ENCODE measurements around the gene ATG7.
A peak's percentile ranks its signal among the peaks of the same experiment; 100 is the strongest.

Gene ATG7

GRCh38 chr3:11391174-11391879 is 119.1 kb downstream of the ATG7 start:
- no peak for TF ChIP-seq CTCF (IDR thresholded peaks at IDR 0.05; ENCODE audit: low read length, missing control alignments)
- H3K4me3 ChIP-seq (replicated peaks; ENCODE audit: low read depth, low read length), result no peak overlapping the region
- DNase-seq (ENCODE audit: low read depth), result no peak

GRCh38 chr3:11392014-11392859 is 120.0 kb downstream of the ATG7 start:
- no peak overlapping the region for H3K4me3 ChIP-seq (replicated peaks; ENCODE audit: low read depth, low read length)
- DNase-seq (ENCODE audit: low read depth), result peak; percentile 82
- TF ChIP-seq CTCF (IDR thresholded peaks at IDR 0.05; ENCODE audit: low read length, missing control alignments), result no peak

GRCh38 chr3:11392860-11393114 is 120.6 kb downstream of the ATG7 start:
- TF ChIP-seq CTCF (IDR thresholded peaks at IDR 0.05; ENCODE audit: low read length, missing control alignments), result no peak
- no peak for DNase-seq (ENCODE audit: low read depth)

GRCh38 chr3:11393401-11393800 is 121.2 kb downstream of the ATG7 start:
- no peak overlapping the region for H3K4me3 ChIP-seq (replicated peaks; ENCODE audit: low read depth, low read length)
- no peak for DNase-seq (ENCODE audit: low read depth)
- TF ChIP-seq CTCF (IDR thresholded peaks at IDR 0.05; ENCODE audit: low read length, missing control alignments), result no peak

More at GRCh38 chr3:11392860-11393114, 120.6 kb downstream of the ATG7 start:
- H3K4me3 ChIP-seq (replicated peaks; ENCODE audit: low read depth, low read length), result no peak overlapping the region

GRCh38 chr3:11394392-11394791 is 122.2 kb downstream of the ATG7 start:
- no peak for TF ChIP-seq CTCF (IDR thresholded peaks at IDR 0.05; ENCODE audit: low read length, missing control alignments)
- no peak for DNase-seq (ENCODE audit: low read depth)
- no peak overlapping the region for H3K4me3 ChIP-seq (replicated peaks; ENCODE audit: low read depth, low read length)

GRCh38 chr3:11400213-11400612 is 128.0 kb downstream of the ATG7 start:
- H3K4me3 ChIP-seq (replicated peaks; ENCODE audit: low read depth, low read length), result no peak overlapping the region
- DNase-seq (ENCODE audit: low read depth), result no peak
- TF ChIP-seq CTCF (IDR thresholded peaks at IDR 0.05; ENCODE audit: low read length, missing control alignments), result no peak

Data from fibroblast of pulmonary artery (primary cell).